ENCODE results near the gene TEAD3.
A peak's percentile ranks its signal among the peaks of the same experiment; 100 is the strongest.

TEAD3 gene

GRCh38 chr6:35501784-35502183, 4.9 kb upstream of the TEAD3 start:
- no peak for TF ChIP-seq MAX (IDR thresholded peaks at IDR 0.05; ENCODE audit: low read depth, low read length)
- no peak for TF ChIP-seq MYC (IDR thresholded peaks at IDR 0.05; ENCODE audit: low read depth, low read length)
- TF ChIP-seq POLR2A (IDR thresholded peaks at IDR 0.05; ENCODE audit: extremely low read depth, insufficient read length), result no peak
- no peak for TF ChIP-seq CTCF (IDR thresholded peaks at IDR 0.05; ENCODE audit: low read depth, low read length)
- no peak for DNase-seq (ENCODE audit: low read depth)
- no peak overlapping the region for H3K4me3 ChIP-seq (ENCODE audit: low read depth, low read length)

- no peak overlapping the region for H3K4me3 ChIP-seq (ENCODE audit: low read depth, low read length)
- DNase-seq (ENCODE audit: low read depth), result peak; percentile 21
- TF ChIP-seq CTCF (IDR thresholded peaks at IDR 0.05; ENCODE audit: low read depth, low read length) (no peak), MYC (IDR thresholded peaks at IDR 0.05; ENCODE audit: low read depth, low read length) (no peak), POLR2A (IDR thresholded peaks at IDR 0.05; ENCODE audit: extremely low read depth, insufficient read length) (no peak), MAX (IDR thresholded peaks at IDR 0.05; ENCODE audit: low read depth, low read length) (no peak)
These were observed 3.9 kb upstream of the TEAD3 start for GRCh38 chr6:35500782-35501181.

GRCh38 chr6:35499372-35499771, 2.5 kb upstream of the TEAD3 start:
- no peak for DNase-seq (ENCODE audit: low read depth)
- H3K4me3 ChIP-seq (ENCODE audit: low read depth, low read length), result no peak overlapping the region
- no peak for TF ChIP-seq MAX (IDR thresholded peaks at IDR 0.05; ENCODE audit: low read depth, low read length)
- no peak for TF ChIP-seq MYC (IDR thresholded peaks at IDR 0.05; ENCODE audit: low read depth, low read length)
- no peak for TF ChIP-seq CTCF (IDR thresholded peaks at IDR 0.05; ENCODE audit: low read depth, low read length)

GRCh38 chr6:35498422-35499067, 1.7 kb upstream of the TEAD3 start:
- H3K4me3 ChIP-seq (ENCODE audit: low read depth, low read length), result no peak overlapping the region
- TF ChIP-seq MYC (IDR thresholded peaks at IDR 0.05; ENCODE audit: low read depth, low read length), result peak; percentile 93
- TF ChIP-seq MAX (IDR thresholded peaks at IDR 0.05; ENCODE audit: low read depth, low read length), result peak; percentile 96
- no peak for TF ChIP-seq POLR2A (IDR thresholded peaks at IDR 0.05; ENCODE audit: extremely low read depth, insufficient read length)
- peak; percentile 71 for DNase-seq (ENCODE audit: low read depth)

- DNase-seq (ENCODE audit: low read depth), result peak; percentile 91
- peak overlapping the region; percentile 50 for H3K4me3 ChIP-seq (ENCODE audit: low read depth, low read length)
- TF ChIP-seq CTCF (IDR thresholded peaks at IDR 0.05; ENCODE audit: low read depth, low read length) (no peak), MYC (IDR thresholded peaks at IDR 0.05; ENCODE audit: low read depth, low read length) (peak; percentile 19), MAX (IDR thresholded peaks at IDR 0.05; ENCODE audit: low read depth, low read length) (peak; percentile 55), POLR2A (IDR thresholded peaks at IDR 0.05; ENCODE audit: extremely low read depth, insufficient read length) (peak; percentile 29)
These were observed 917 bp upstream of the TEAD3 start for GRCh38 chr6:35497571-35498421.
